Measurements from ENCODE around the gene CNOT6.
"Not testable (repeated sequence)": the region's sequence is repeated elsewhere in the genome, so short reads cannot be mapped to it uniquely, and the experiment has no call there.

CNOT6 gene

DNA sequence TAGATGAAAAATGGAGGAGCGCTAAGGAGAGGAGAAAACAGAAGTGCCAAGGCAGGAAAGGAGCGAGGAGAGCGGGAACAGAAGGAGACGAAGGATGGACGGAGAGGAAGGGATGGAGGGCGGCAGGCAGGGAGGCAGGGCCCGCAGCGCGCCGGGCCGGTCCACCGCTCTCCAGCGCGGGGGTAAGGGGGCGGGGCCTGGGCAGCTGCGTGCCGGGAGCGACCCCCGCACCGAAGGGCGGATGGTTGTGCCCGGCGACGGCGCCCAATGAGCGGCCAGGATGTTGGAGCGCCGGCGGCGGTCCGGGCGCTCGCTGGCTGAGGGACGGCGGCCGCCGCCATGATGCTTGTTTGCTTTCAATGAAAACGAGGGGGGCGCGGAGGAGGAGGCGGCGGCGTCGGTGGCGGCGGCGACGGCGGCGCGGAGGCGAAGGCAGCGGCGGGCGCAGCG is at the start of gene CNOT6:
CNOT6 (plus strand) TSS at position 320 of the 450 bp plus-strand sequence. CDS start 34,898 bp downstream, outside the sequence.
- DNase-seq: peak; percentile 37 to 89

DNA sequence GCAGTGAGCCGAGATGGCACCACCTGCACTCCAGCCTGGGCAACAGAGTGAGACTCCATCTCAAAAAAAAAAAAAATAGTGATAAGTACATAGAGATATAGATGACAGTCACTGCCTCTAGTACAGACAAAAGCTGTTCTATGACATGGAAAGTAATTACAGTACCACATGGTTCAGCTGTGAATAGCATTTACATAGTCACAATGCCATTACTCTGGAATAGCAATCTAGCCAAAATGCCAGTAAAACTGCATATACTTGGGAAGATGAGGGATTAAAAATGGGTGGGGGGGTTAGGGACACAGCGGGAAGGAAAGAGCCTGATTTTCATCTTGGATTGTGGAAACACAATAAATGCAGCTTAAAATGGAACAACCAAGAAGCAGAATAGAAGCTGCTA is 39.4 kb upstream of the CNOT6 start:
- no peak for DNase-seq

DNA sequence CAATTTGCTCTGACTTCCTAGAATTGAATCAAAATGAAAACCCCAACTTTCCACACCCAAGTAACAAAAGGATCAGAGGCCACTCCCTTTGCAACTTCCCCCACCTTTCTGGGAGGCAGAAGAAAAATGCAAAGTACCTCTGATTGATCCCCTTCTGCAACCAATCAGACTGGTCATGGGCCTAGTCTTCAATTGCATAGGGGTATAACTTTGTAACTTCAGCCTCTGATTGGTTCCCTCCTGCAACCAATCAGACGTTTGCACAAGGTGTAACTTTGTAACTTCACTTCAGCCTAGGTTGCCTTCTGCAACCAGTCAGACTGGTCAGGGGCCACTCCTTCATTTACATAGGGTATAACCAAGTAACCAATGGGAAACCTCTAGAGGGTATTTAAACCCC is 38.3 kb upstream of the CNOT6 start:
- no peak for DNase-seq

DNA sequence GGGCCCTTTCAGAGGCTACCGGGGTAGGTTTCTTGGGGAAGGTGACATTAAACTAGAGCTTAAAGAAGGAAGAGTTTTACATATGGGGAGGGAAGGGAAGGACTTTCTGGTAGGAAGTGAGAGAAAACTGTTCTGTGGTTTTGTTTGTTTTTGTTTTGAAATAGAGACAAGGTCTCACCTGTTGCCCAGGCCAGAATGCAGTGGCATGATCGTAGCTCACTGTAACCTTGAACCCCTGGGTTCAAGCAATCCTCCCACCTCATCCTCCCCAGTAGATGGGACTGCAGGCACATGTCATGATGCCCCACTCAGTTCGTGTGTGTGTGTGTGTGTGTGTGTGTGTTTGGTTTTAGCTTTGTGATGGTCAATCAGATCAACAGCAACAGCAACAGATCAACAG is 37.4 kb upstream of the CNOT6 start:
- no peak for DNase-seq

DNA sequence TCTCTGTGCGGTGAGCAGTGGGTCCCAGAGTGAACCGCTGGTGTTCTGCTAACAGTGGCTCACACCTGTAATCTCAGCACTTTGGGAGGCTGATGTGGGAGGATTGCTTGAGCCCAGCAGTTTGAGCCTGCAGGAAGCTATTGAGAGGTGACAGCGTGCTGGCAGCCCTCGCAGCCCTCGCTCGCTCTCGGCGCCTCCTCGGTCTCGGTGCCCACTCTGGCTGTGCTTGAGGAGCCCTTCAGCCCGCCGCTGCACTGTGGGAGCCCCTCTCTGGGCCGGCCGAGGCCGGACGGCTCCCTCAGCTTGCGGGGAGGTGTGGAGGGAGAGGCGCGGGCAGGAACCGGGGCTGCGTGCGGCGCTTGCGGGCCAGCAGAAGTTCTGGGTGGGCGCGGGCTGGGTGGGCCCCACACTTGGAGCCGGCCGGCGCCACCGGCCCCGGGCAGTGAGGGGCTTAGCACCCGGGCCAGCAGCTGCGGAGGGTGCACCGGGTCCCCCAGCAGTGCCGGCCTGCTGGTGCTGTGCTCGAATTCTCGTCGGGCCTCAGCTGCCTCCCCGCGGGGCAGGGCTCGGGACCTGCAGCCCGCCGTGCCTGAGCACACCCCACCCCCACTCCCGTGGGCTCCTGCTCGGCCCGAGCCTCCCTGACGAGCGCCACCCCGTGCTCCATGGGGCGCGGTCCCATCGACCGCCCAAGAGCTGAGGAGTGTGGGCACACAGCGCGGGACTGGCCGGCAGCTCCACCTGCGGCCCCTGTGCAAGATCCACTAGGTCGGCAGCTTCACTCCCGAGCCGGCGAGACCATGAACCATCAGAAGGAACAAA is 35.1 kb upstream of the CNOT6 start:
- not testable (repeated sequence) for DNase-seq

DNA sequence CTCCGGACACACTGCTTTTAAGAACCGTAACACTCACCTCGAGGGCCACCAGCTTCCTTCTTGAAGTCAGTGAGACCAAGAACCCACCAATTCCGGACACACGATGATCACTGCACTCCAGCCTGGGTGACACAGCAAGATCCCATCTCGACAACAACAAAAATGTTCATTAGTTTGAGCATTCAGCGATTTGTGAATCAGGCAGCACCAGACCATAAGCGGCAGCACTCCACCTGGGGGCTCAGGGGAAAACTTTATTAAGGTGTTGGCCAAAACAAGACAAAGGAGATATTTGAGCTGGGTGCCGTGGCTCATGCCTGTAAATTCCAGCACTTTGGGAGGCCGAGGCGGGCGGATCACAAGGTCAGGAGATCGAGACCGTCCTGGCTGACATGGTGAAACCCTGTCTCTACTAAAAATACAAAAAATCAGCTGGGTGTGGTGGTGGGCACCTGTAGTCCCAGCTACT is 34.5 kb upstream of the CNOT6 start:
- DNase-seq: not testable (repeated sequence)

DNA sequence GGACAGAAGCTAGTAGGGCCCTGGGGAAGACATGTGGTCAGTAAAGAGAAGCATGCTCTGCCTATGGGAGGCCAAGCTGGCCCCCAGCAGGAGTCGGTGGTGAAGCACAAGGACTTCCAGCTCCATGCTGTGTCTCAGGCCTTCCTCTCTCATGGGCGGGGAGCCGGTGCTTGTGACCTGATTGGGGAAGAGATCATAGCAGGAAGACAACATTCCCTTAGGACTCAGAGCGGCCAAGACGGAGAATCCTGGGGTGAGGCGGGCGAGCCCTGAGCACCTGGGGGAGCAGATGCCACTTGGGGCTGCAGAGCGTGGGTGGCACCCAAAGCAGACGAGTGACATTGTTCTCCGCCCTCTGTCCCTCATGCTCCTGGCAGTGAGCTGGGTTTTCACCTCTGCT is 33.3 kb upstream of the CNOT6 start:
- DNase-seq: no peak

DNA sequence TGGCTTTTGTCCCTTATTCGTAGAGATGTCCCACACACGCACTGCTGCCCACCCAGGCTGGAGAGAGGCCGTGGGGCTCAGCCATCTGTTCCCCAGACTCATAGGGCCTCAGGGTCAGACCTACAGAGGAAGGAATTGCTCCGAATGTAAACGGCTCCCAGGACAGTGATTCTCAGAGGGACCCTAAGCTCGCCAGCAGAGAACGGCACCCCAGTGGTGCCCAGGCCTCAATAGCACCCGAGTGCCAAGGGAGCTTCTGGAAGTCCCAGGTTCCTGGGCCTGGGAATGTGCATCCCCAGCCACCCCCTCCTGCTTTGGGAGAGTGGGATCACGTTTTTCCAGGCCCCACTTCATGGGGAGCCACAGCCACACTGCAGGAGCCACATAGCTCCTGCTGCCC is 32.9 kb upstream of the CNOT6 start:
- no peak for DNase-seq

DNA sequence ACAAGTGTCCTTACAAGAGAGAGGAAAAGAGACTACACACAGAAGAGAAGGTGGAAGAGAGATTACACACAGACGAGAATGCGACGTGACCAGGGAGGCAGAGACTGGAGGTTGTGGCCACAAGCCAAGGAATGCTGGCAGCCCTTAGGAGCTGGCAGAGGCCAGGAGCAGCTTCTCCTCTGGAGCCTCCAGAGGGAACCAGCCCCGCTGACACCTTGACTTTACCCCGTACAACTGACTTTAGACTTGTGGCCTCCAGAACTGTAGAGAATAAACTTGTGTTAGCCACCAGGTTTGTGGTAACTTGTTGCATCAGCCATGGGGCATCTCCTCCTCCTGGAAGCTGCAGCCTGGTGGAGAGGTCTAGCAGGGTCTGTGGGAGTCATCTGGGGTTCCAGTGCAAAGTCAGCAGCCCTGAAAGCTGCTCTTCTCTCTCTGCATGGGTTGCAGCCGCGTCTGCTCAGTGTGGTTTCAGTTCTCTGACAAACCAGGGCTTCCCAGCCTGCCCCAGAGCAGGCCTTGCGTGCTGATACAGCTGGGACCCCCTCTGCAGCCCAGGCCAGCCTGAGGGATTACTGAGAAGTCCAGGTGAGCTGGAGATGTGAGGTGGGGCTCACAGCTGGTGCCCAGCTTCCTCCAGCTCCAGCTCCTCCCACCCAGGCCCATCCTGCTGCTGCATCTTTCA is 30.8 kb upstream of the CNOT6 start:
- no peak for DNase-seq

DNA sequence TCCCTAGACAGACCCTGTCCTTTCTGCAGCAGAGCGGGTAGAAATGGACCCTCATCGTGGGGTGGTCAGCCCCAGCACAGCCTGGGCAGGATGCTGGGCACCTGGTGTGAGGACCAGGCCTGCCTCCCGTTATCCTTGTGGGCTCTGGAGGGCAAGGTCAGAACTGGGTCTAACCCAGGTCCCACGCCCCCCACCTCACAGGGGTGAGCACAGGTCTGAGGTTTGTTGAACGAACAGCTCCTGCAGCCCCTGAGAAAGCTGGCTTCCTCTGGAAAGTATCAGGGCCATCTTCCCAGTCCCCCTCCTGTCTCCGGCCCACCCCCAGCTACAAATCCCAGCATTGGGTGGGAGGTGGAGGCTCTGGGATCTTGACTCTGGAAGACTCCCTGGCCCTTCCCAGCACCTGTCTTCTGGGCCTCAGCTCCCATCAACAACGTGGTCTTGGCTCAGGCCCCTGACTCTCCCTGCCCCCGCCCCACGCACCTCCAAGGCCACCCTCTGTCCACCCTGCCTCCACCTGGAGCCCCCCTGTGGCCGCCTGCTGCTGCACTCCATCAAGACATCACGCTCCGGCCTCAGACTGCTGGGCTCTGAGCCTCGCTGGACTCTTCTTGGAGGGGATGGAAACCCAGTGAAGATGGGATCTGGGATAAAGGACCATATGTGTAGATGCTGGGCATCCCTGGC is 30.1 kb upstream of the CNOT6 start:
- no peak for DNase-seq

DNA sequence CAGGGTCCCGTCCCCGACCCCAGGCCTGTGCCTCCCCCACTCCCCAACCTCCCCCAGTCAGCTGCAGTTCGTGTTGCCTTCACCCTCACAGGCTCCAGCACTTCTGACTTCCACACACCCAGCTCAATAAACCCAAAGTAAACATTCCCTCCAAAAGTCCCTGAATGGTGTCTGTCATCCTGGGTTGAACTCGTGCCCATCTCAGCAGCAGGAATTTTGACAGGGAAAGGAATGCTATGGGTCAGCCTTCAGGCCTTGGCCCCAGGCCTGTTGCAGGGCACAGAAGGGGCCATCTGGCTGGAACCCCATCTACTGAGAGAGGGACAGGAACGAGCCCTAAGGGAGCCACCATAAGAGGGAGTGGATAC is 29.6 kb upstream of the CNOT6 start:
- DNase-seq: no peak

DNA sequence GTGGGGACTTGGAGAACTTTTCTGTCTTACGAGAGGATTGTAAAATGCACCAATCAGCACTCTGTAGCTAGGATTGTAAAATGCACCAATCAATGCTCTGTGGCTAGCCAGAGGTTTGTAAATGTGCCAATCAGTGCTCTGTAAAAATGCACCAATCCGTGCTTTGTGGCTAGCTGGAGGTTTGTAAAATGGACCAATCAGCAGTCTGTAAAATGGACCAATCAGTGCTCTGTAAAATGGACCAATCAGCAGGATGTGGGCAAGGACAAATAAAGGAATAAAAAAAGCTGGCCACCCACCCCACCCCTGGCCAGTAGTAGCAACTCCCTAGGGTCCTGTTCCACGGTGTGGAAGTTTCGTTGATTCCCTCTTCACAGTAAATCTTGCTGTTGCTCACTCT is 29.1 kb upstream of the CNOT6 start:
- not testable (repeated sequence) for DNase-seq

DNA sequence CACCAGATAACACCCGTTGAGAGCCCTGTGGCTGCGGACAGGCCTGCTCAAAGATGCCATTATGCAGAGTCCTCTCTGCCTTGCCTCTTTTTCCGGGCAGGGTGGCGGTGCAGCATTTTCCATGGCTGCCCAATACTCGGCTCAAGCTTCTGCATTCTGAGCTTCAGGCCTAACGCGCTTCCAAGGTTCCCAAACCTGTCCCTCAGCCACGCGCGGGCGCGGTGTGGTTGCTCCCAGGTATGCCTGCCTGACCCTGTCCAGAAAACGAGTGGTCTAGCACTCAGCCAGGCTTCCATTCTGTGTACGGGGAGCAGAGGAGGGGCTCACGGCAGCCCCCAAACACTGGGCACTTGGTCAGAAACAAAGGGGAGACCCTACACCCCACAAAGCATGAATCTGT is 27.9 kb upstream of the CNOT6 start:
- DNase-seq: no peak

DNA sequence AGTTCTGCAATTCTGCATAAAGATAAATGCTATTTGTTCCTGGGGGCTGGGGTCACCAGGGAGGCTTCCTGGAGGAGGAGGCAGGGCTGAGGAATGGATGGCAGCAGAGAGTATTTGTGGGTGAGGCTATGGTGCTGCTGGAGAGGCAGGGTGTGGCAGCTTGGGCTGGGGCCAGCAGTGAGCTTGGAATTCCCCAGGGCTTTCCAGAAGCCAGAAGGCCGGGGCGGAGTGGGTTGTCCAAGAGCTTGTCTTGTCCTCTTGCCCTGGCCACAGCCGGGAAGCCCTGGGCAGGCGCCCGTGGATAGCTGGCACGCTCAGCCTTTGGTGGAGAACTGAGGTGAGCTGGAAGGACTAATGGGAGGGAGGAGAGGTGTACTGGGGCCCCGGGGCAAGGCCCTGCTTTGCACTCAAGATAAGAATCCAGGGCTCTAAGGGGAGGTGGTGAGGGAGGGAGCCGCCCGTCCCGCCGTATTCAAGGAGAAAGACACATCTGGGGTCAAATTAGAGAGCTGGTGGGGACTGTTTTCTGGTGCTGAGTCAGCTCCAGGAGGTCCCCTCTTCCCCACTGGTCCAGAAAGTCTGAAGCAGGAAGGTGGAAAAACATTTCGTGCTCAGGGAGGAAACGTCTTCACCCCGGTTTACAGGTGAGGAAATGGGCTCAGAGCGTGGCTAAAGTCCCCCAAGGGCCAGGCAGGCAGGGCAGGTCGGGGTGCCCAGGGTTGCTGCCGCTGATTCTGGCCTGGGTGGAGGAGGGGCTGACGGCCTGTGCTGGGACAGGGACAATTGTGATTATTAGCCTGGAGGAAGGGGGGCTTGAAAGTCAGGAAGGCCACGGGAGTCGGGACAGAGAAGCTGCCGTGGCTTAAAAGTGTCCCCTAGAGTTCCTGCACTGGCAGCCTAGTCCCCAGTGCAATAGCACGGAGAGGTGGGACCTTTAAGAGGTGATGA is 26.9 kb upstream of the CNOT6 start:
- DNase-seq: no peak

DNA sequence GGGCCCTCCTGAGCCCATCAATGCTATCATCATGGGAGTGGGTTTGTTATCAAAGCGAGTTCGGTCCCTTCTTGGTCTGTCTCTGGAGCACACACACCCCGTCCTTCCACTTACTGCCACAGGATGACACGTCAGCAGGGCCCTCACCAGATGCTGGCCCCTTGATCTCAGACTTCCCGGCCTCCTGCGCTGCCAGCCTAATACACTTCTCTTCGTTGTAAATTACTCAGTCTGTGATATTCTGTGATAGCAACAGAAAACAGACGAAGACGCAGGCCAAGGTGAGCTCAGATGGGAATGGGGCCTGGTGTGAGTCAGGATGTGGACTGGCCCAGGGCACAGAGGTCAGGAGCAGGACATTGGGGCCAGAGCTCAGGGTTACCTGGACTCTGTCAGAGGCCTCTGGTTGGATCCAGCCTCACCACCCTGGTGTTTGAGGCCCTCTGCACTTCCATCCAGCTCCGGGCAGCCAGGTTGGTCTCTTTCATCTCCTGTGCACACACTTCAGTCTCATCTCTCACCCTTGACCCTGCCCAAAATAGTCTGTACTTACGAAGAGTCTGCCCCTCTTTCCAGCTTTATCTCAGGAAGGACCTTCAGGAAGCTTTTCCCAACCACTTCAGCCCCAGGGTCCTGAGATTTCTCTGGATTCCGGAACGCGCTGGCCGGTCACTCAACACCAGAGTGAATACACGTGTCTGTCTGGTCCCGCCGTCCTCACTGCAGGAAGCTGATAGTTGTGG is 26.0 kb upstream of the CNOT6 start:
- DNase-seq: no peak

DNA sequence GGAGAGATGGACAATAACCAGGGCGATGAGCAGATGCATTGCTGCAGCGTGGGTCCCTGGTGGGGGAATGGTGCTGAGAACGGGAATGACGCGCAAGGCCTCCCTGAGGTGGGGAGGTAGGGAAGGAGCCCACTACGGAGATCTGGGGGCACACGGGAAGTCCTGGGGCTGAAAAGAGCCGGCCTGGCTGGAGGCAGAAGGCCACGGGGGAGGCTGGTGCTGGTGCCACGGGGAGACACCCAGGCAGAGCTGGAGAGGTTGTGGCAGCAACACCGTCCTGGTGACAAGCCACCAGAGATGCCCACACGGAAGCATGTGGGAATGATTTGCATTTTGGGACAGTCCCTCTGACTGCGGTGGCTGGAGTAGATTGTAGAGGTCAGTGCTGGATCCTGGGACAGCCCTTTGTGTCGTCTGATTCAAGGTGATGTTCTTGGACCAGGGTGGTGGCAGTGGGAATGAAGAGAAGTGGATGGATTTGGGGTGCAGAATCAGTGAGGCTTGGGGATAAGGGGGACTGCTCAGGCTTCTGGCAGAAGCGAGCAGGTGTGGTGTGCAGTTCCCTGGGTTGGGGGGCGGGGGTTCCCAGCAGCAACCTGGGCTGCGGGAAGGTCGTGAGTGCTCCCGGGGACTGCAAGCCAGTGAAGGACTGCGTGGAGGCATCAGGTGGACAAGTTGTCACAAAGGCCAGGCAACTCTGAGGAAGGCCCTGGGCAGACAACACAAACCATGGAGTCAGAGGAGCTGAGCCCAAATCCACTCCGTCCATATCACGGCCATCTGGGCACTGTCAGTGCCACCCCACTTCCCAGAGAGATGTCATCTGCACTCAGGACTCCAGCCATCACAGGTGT is 25.2 kb upstream of the CNOT6 start:
- no peak for DNase-seq

DNA sequence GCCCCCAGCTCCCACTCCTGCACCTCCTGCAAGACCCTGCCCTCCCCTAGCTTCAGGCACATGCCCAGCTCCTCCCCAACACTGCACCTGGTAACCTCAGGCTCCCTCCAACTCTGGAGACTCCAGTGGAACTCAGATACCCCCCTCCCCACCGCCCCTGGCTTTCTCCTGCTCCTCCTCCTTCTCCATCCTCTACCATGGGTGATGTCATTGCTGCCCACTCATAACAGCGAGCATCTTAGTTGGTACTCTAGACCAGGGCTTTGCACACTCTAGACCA is 24.7 kb upstream of the CNOT6 start:
- no peak for DNase-seq

DNA sequence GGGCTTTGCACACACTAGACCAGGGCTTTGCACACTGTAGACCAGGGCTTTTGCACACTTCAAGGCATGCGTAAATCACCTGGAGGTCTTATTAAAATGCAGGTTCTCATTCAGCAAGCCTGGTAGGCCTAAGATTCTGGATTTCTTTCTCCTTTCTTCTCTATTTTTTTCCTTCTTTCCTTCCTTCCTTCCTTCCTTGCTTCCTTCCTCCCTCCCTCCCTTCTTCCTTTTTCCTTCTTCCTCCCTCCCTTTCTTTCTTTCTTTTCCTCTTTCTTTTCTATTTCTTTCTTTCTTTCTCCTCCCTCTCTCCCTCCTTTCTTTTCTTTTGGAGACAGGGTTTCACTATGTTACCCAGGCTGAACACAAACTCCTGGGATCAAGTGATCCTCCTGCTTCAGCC is 24.3 kb upstream of the CNOT6 start:
- no peak for DNase-seq

DNA sequence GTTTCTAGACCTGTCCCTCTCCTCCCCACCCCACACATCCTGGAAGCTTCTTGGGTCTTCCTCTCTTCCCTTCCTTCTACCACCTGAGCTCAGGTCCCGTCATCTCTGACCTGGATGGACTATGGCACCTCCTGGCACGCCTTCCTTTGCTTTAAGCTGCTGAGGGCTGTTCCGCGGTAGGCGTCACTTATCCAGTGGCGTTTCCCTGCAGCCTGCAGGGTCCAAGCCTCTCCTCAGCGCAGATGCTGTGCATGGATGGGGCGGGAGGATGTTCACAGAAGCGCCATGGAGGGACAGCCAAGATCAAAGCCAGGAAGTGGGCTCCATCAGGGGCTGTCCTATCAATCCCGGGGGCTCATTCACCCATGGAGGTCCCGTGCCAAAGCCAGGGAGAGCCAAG is 23.8 kb upstream of the CNOT6 start:
- DNase-seq: no peak

DNA sequence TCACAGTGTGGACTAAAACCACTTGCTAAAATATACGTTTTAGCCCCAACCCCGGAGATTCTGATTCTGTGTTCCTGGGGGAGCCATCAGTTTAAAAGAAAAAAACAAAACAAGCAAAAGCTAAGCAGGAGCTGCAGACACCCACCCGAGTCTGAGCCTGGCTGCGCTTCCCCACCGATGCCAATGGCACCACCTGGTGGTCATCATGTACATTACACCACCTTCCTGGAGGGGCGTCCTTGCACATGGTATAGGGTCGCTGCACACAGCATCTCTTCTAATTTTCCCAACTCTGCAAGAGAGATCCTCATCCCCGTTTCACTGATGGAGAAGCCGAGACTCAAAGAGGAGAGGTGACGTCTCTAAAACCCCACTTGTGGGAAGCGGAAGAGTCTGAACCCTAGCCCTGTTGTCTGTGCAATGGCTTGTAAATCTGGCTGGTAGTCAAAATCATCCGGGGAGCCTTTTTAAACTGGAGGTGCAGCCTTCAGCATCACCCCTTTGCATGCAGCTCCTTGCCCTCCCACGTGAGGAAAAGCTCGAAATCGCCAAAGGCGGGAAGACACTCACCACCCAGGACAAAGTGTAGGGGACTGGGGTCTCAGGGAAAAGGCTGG is 23.1 kb upstream of the CNOT6 start:
- DNase-seq: peak; percentile 7 to 57

DNA sequence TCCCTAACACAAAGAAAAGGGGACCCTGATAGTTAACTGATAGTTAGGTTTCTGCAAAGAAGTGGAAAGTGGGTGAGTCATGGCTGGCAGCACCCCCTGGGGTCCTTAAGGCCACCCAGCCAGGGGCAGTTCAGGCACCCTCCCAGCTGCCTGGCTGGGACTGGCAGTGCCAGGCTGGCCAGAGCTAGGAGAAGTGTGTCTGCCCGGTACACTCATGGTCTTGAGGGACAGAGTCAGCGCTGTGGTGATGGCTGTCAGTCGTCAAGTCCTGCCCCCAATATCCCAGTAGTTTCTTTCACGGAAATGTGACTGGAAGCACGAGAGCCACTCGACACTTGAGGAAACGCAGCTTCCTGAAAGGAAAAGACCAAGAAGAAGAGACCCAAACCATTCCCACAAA is 22.3 kb upstream of the CNOT6 start:
- no peak for DNase-seq
